H1 (cell line): ENCODE data around the gene NPTX1. TPM values are rescaled to one million over a fixed set of nuclear protein-coding genes. Genes with fewer than 3 reads are reported as not detected.

Source experiments
- CTCF ChIA-PET: fragments of 300-600 bp; sonication (Branson Sonifier 250); formaldehyde crosslinking; loops from one replicate; lab custom pipeline; 2021; ENCODE audit not compliant: partially characterized antibody; lab: Charles Lee
- POLR2A ChIA-PET: fragments of 300-600 bp; sonication (Branson Sonifier 250); formaldehyde crosslinking; loops from one replicate; lab custom pipeline; 2021; ENCODE audit warnings: inconsistent platforms; ENCODE audit not compliant: partially characterized antibody; lab: Charles Lee
- DNase-seq, 2 experiments: peaks; one replicate each; pipeline versions ENCODE4 v3.0.0 to v3.0.0-alpha.2; 2010 to 2022; ENCODE audit warnings: low spot score in 2 of 2, low read depth in 1 of 2, mixed read lengths in 1 of 2
- FAIRE-seq: peaks from 2 replicates; lab custom pipeline; 2011; peaks lifted over from hg19 to GRCh38; lab: Jason Lieb, UNC
- H2AFZ ChIP-seq: 2 replicates; pipeline ENCODE4 v1.8.1; 2012; ENCODE audit warnings: low read length, inconsistent platforms
- H2AK5ac ChIP-seq: 2 replicates; pipeline ENCODE4 v1.6.1; 2013; ENCODE audit warnings: low read depth, low read length
- H2BK120ac ChIP-seq: replicated peaks from 2 replicates; pipeline ENCODE3; 2013; ENCODE audit warnings: low read depth, low read length, inconsistent platforms
- H2BK12ac ChIP-seq: 2 replicates; pipeline ENCODE4 v1.6.1; 2013; ENCODE audit warnings: low read depth, low read length
- H2BK15ac ChIP-seq: 2 replicates; pipeline ENCODE4 v1.6.1; 2013; ENCODE audit warnings: low read length
- H2BK20ac ChIP-seq: 2 replicates; pipeline ENCODE4 v1.6.1; 2013; ENCODE audit warnings: low read length
- H2BK5ac ChIP-seq: 2 replicates; pipeline ENCODE4 v1.6.1; 2013; ENCODE audit warnings: low read depth, low read length
- H3K14ac ChIP-seq: 2 replicates; pipeline ENCODE4 v1.6.1; 2013; ENCODE audit warnings: inconsistent platforms; ENCODE audit not compliant: insufficient read length
- H3K18ac ChIP-seq: 2 replicates; pipeline ENCODE4 v1.6.1; 2013; ENCODE audit warnings: low read length; ENCODE audit errors: extremely low read depth
- H3K23ac ChIP-seq: 2 replicates; pipeline ENCODE4 v1.6.1; 2013; ENCODE audit warnings: inconsistent platforms; ENCODE audit not compliant: insufficient read length
- H3K23me2 ChIP-seq: 2 replicates; pipeline ENCODE4 v1.6.1; 2013; ENCODE audit warnings: low read depth, low read length
- H3K27ac ChIP-seq: 2 replicates; pipeline ENCODE4 v1.6.1; 2011; ENCODE audit warnings: low read depth, low read length, inconsistent platforms
- H3K27me3 ChIP-seq, 4 experiments: replicated peaks in 1 of 4; 1 replicate in 1 of 4; 2 replicates in 3 of 4; pipeline versions ENCODE4 v1.6.1 to v1.8.1; 2011 to 2013; ENCODE audit warnings: low read length in 3 of 4, mild to moderate bottlenecking in 3 of 4, inconsistent platforms in 2 of 4, mixed read lengths in 2 of 4, moderate library complexity in 1 of 4; ENCODE audit not compliant: control insufficient read depth in 3 of 4, insufficient read depth in 3 of 4; ENCODE audit errors: extremely low read depth in 1 of 4
- H3K36me3 ChIP-seq, 4 experiments: 2 replicates each; pipeline versions ENCODE4 v1.6.1 to v1.8.1; 2011 to 2013; ENCODE audit warnings: mild to moderate bottlenecking in 4 of 4, low read length in 3 of 4, moderate library complexity in 2 of 4, control low read depth in 1 of 4, inconsistent platforms in 1 of 4; ENCODE audit not compliant: insufficient read depth in 4 of 4, control insufficient read depth in 2 of 4
- H3K4ac ChIP-seq: replicated peaks from 2 replicates; pipeline ENCODE3; 2013; ENCODE audit warnings: low read length, low read depth, mixed read lengths, inconsistent platforms; ENCODE audit not compliant: insufficient read length
- H3K4me1 ChIP-seq, 4 experiments: replicated peaks in 1 of 4; 1 replicate in 1 of 4; 2 replicates in 3 of 4; pipeline versions ENCODE4 v1.6.1 to v1.8.1; 2011 to 2013; ENCODE audit warnings: low read length in 3 of 4, inconsistent platforms in 2 of 4, mixed read lengths in 1 of 4; ENCODE audit not compliant: insufficient read depth in 4 of 4, control insufficient read depth in 3 of 4
- H3K4me2 ChIP-seq, 2 experiments: 2 replicates each; pipeline versions ENCODE4 v1.6.1 to v1.8.1; 2011 to 2013; ENCODE audit warnings: low read depth in 2 of 2, low read length in 2 of 2, control low read depth in 1 of 2, inconsistent platforms in 1 of 2, mild to moderate bottlenecking in 1 of 2; ENCODE audit not compliant: insufficient read depth in 1 of 2
- H3K4me3 ChIP-seq, 4 experiments: fragments of 200-600, 300-600 bp in 1 of 4; sonication (generic), shearing (Covaris generic), sonication (Bioruptor Twin) in 1 of 4; 2 replicates each; pipeline versions ENCODE4 v1.5.1 to v1.8.1; 2011 to 2016; ENCODE audit warnings: low read length in 4 of 4, low read depth in 3 of 4, control low read depth in 2 of 4, inconsistent platforms in 2 of 4, mild to moderate bottlenecking in 2 of 4, mixed read lengths in 1 of 4, moderate library complexity in 1 of 4; ENCODE audit not compliant: insufficient read depth in 2 of 4; ENCODE audit errors: extremely low read depth in 1 of 4
- H3K56ac ChIP-seq: replicated peaks from 2 replicates; pipeline ENCODE3; 2013; ENCODE audit warnings: low read depth, mild to moderate bottlenecking, mixed read lengths, low read length, inconsistent platforms; ENCODE audit not compliant: insufficient read length
- H3K79me1 ChIP-seq: 2 replicates; pipeline ENCODE4 v1.6.1; 2013; ENCODE audit warnings: low read depth, low read length, control low read depth
- H3K79me2 ChIP-seq, 2 experiments: 2 replicates each; pipeline versions ENCODE4 v1.6.1 to v1.8.1; 2012 to 2013; ENCODE audit warnings: low read length in 2 of 2, mild to moderate bottlenecking in 2 of 2, inconsistent platforms in 1 of 2; ENCODE audit not compliant: insufficient read depth in 2 of 2, control insufficient read depth in 1 of 2
- H3K9ac ChIP-seq, 4 experiments: replicated peaks in 1 of 4; 1 replicate in 1 of 4; 2 replicates in 3 of 4; pipeline versions ENCODE4 v1.6.1 to v1.8.1; 2011 to 2013; ENCODE audit warnings: low read depth in 3 of 4, low read length in 3 of 4, control low read depth in 2 of 4, mild to moderate bottlenecking in 2 of 4, moderate library complexity in 2 of 4, inconsistent platforms in 1 of 4; ENCODE audit errors: extremely low read depth in 1 of 4
- H3K9me3 ChIP-seq, 2 experiments: 2 replicates each; pipeline versions ENCODE4 v1.6.1 to v1.8.1; 2012 to 2013; ENCODE audit warnings: mild to moderate bottlenecking in 2 of 2, moderate library complexity in 2 of 2, control low read depth in 1 of 2, inconsistent platforms in 1 of 2, low read depth in 1 of 2, low read length in 1 of 2, mixed read lengths in 1 of 2; ENCODE audit not compliant: insufficient read depth in 2 of 2
- H4K20me1 ChIP-seq, 2 experiments: replicated peaks in 1 of 2; 2 replicates each; pipeline versions ENCODE3 to v1.8.1; 2011 to 2013; ENCODE audit warnings: inconsistent platforms in 2 of 2, low read length in 2 of 2, mild to moderate bottlenecking in 1 of 2; ENCODE audit not compliant: insufficient read depth in 2 of 2, control insufficient read depth in 1 of 2
- H4K5ac ChIP-seq: 2 replicates; pipeline ENCODE4 v1.6.1; 2013; ENCODE audit warnings: low read length, low read depth, mixed read lengths, inconsistent platforms; ENCODE audit not compliant: insufficient read length
- H4K8ac ChIP-seq: 2 replicates; pipeline ENCODE4 v1.8.0; 2013; ENCODE audit warnings: mild to moderate bottlenecking, moderate library complexity, low read length, inconsistent platforms; ENCODE audit not compliant: insufficient read depth; ENCODE audit errors: extremely low read depth
- H4K91ac ChIP-seq: replicated peaks from 2 replicates; pipeline ENCODE3; 2013; ENCODE audit warnings: low read length, mixed read lengths, inconsistent platforms; ENCODE audit not compliant: insufficient read length
- BACH1 ChIP-seq: IDR thresholded peaks from 2 replicates; pipeline ENCODE4 v1.6.1; 2012; ENCODE audit warnings: low read length, improper control_type of control experiment
- BRCA1 ChIP-seq: IDR thresholded peaks from 2 replicates; pipeline ENCODE4 v1.6.1; 2012; ENCODE audit warnings: low read depth, low read length, improper control_type of control experiment
- CEBPB ChIP-seq: IDR thresholded peaks from 2 replicates; pipeline ENCODE4 v1.6.1; 2012; ENCODE audit warnings: low read depth, low read length
- EP300 ChIP-seq, 2 experiments: IDR thresholded peaks; 1 replicate in 1 of 2; 2 replicates in 1 of 2; pipeline ENCODE4 v1.6.1; 2011 to 2012; ENCODE audit warnings: low read depth in 2 of 2, low read length in 2 of 2, mild to moderate bottlenecking in 2 of 2, borderline replicate concordance in 1 of 2, inconsistent platforms in 1 of 2, moderate library complexity in 1 of 2
- HDAC2 ChIP-seq, 2 experiments: fragments of 300-600 bp in 1 of 2; sonication (generic) in 1 of 2; IDR thresholded peaks; 2 replicates each; pipeline ENCODE4 v1.6.1; 2011 to 2012; ENCODE audit warnings: low read depth in 2 of 2, low read length in 2 of 2, mild to moderate bottlenecking in 2 of 2, moderate library complexity in 2 of 2, borderline replicate concordance in 1 of 2, inconsistent platforms in 1 of 2
- JUND ChIP-seq: IDR thresholded peaks from 2 replicates; pipeline ENCODE4 v1.6.1; 2011; ENCODE audit warnings: mild to moderate bottlenecking, improper control_type of control experiment, low read length
- KDM4A ChIP-seq: IDR thresholded peaks from one replicate; pipeline ENCODE4 v1.7.1; 2012; ENCODE audit warnings: low read depth, mild to moderate bottlenecking, moderate library complexity, low read length, inconsistent platforms; ENCODE audit not compliant: severe bottlenecking
- KDM5A ChIP-seq: fragments of 200-600 bp; IDR thresholded peaks from 2 replicates; pipeline ENCODE4 v1.7.1; 2012; ENCODE audit warnings: mild to moderate bottlenecking, low read length, inconsistent platforms, mixed read lengths
- NRF1 ChIP-seq: IDR thresholded peaks from 2 replicates; pipeline ENCODE4 v1.6.1; 2011; ENCODE audit warnings: mild to moderate bottlenecking, low read depth, low read length, improper control_type of control experiment
- RBBP5 ChIP-seq: IDR thresholded peaks from 2 replicates; pipeline ENCODE4 v1.7.1; 2012; ENCODE audit warnings: low read depth, mild to moderate bottlenecking, inconsistent platforms, low read length, moderate library complexity, borderline replicate concordance
- SIX5 ChIP-seq: IDR thresholded peaks from 2 replicates; pipeline ENCODE4 v1.6.1; 2011; ENCODE audit warnings: mild to moderate bottlenecking, low read depth, low read length
- TBP ChIP-seq: IDR thresholded peaks from 2 replicates; pipeline ENCODE4 v1.6.1; 2011; ENCODE audit warnings: low read depth, low read length, improper control_type of control experiment
- WGBS, 2 experiments: shearing (Covaris generic) in 1 of 2; methylation state at CpG; one replicate each; pipeline versions ENCODE4 v1.1.6 to v1.1.7; 2013 to 2015; ENCODE audit warnings: low lambda C conversion rate in 2 of 2, mixed read lengths in 2 of 2, inconsistent platforms in 1 of 2, low coverage in 1 of 2, missing lambda C conversion rate in 1 of 2; ENCODE audit not compliant: insufficient replicate concordance in 2 of 2, insufficient coverage in 1 of 2, insufficient read length in 1 of 2; ENCODE audit errors: extremely low coverage in 1 of 2, missing lambda C conversion rate in 1 of 2; 5-methylcytosine and 5-hydroxymethylcytosine counted together
- polyA plus RNA-seq, 7 experiments: library from polyadenylated mRNA; depleted of rRNA in 3 of 7; stranded (reverse) in 5 of 7; unstranded in 2 of 7; fragments of >200 nt in 5 of 7; fragments of 200-250 nt in 2 of 7; gene quantifications; 1 replicate in 5 of 7; 2 replicates in 1 of 7; 4 replicates in 1 of 7; pipeline versions ENCODE4 v1.2.1 to v1.2.3, GENCODE V29; 2011 to 2013; ENCODE audit warnings: missing spikeins in 2 of 7, mixed read lengths in 2 of 7
- total RNA-seq: library from RNA; stranded (reverse); fragmentation: NEBNext Ultra II Directional; extraction: Animal tissue kit (Norgen Biotek cat#: 25700); gene quantifications from 2 replicates; pipeline ENCODE4 v1.2.1, GENCODE V29; 2021
- TF ChIP-seq, protein P1 (sequence below): IDR thresholded peaks from 2 replicates; pipeline ENCODE4 v1.6.1; 2012; ENCODE audit warnings: inconsistent platforms

NPTX1 gene
- total and polyA plus RNA-seq, 2 of the 8 experiments (the other 6 are each of a cell fraction or from before 2014, with no cell fraction given), result 12.0 to 17.9 TPM

DNA sequence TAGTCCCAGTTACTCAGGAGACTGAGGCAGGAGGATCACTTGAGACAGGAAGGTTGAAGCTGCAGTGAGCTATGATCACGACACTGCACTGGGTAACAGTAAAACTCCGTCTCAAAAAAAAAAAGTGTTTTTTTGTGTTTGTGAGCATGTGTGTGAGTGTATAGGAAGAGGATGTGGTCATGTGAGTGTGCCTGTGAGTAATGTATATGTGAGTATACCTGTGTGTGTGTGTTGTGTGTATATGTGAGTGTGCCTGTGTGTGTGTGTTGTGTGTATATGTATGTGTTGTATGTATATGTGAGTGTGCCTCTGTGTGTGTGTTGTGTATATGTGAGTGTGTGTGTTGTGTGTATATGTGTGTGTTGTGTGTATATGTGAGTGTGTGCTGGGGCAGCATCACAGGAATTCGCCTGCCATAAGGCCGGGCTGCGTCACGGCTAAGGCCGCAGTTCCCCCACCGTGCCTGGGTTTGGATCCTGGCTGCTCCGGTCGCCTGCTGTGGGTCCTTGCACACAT, 21.4 kb upstream of the NPTX1 start:
- Histone ChIP-seq H3K27me3 (peaks cover 0 to 3% (median 0%) of the 10 kb centered on the region in 4 experiments; a peak in 1 of 7 replicates), H3K23ac (no peak overlapping the region), H2BK12ac (no peak overlapping the region; the same call in 1 of the 2 replicates), H2BK5ac (no peak overlapping the region), H2AFZ (no peak overlapping the region), H3K56ac (no peak overlapping the region), H4K20me1 (peaks cover 0 to 2% of the 10 kb centered on the region in 2 experiments), H3K4me2 (no peak overlapping the region), H2AK5ac (peak overlapping the region; percentile 70; the same call in 1 of the 2 replicates), H4K8ac (no peak overlapping the region), H3K14ac (no peak overlapping the region), H3K18ac (no peak overlapping the region), H3K9me3 (no peaks in the 10 kb centered on the region), H2BK120ac (no peak overlapping the region), H3K36me3 (no peaks in the 10 kb centered on the region), H3K27ac (no peak overlapping the region), H2BK20ac (no peak overlapping the region), H3K4me1 (peaks cover 0 to 7% (median 0%) of the 10 kb centered on the region in 4 experiments; a peak in 2 of 7 replicates), H3K79me1 (no peaks in the 10 kb centered on the region), H3K79me2 (no peaks in the 10 kb centered on the region), H3K9ac (no peak overlapping the region), H4K5ac (no peak overlapping the region), H3K23me2 (peaks cover 3% of the 10 kb centered on the region; the same call in 1 of the 2 replicates), H3K4me3 (no peak overlapping the region), H3K4ac (no peak overlapping the region), H4K91ac (peak overlapping the region; percentile 83), H2BK15ac (no peak overlapping the region)
- DNase-seq (no peak), FAIRE-seq (no peak)
- POLR2A ChIA-PET, result interaction anchor here (0.6 to 0.9 kb wide), 3 partner anchors 36 to 71 kb away, joined by 3 to 4 read pairs (median 3); no protein-coding TSS in a partner anchor
- WGBS, 2 experiments, result 86% methylated on average over 10 of the region's 10 CpGs; no CpG with 5 or more reads in 1 of the 2 experiments
- CTCF ChIA-PET, result interaction anchor here (0.6 to 1.6 kb wide), 6 partner anchors 15 to 1862 kb away, joined by 3 to 9 read pairs (median 4); no protein-coding TSS in a partner anchor
- TF ChIP-seq KDM5A (no peak), BACH1 (no peak), HDAC2 (IDR thresholded peaks at IDR 0.05; ENCODE audit: borderline replicate concordance in 1 of 2, low read depth in 2 of 2, low read length in 2 of 2) (no peak), RBBP5 (no peak), KDM4A (no peak), JUND (no peak), NRF1 (no peak), CEBPB (no peak), SIX5 (no peak), TBP (no peak), EP300 (IDR thresholded peaks at IDR 0.05; ENCODE audit: borderline replicate concordance in 1 of 2, low read depth in 2 of 2, low read length in 2 of 2) (no peak), BRCA1 (no peak)
- TF ChIP-seq, protein P1, sequence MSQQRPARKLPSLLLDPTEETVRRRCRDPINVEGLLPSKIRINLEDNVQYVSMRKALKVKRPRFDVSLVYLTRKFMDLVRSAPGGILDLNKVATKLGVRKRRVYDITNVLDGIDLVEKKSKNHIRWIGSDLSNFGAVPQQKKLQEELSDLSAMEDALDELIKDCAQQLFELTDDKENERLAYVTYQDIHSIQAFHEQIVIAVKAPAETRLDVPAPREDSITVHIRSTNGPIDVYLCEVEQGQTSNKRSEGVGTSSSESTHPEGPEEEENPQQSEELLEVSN, result no peak
